ENCODE results near the gene RND3.

- TF ChIP-seq CTCF (IDR thresholded peaks at IDR 0.05): no peak
- TF ChIP-seq POLR2A (IDR thresholded peaks at IDR 0.05): no peak
Measured at GRCh38 chr2:150468350-150468960, 19.0 kb downstream of the RND3 start.

Measured in esophagus squamous epithelium (tissue), 4 donors.